Liver (tissue), 9 donors: ENCODE results near the gene ZC3H8. TPM values are rescaled to one million over a fixed set of nuclear protein-coding genes. Genes with fewer than 3 reads are reported as not detected.
"Not testable (repeated sequence)": the region's sequence is repeated elsewhere in the genome, so short reads cannot be mapped to it uniquely, and the experiment has no call there.

ENCODE experiments used
- DNase-seq: peaks from one replicate; pipeline ENCODE4 v3.0.0-alpha.2; 2017; ENCODE audit warnings: low spot score
- H3K27ac ChIP-seq, 2 donors: one replicate each; pipeline ENCODE4 v1.7.0; 2013; ENCODE audit warnings: inconsistent platforms in 2 of 2, low read length in 2 of 2, control low read depth in 1 of 2, low read depth in 1 of 2, mild to moderate bottlenecking in 1 of 2
- H3K27me3 ChIP-seq, 4 donors: one replicate each; pipeline versions ENCODE4 v1.6.1 to v1.7.0; 2013; ENCODE audit warnings: low read length in 3 of 4, inconsistent platforms in 1 of 4, mild to moderate bottlenecking in 1 of 4, moderate library complexity in 1 of 4; ENCODE audit not compliant: control insufficient read depth in 4 of 4, insufficient read depth in 4 of 4
- H3K36me3 ChIP-seq, 4 donors: one replicate each; pipeline versions ENCODE4 v1.6.1 to v1.7.0; 2013; ENCODE audit warnings: low read length in 3 of 4, mild to moderate bottlenecking in 3 of 4, low read depth in 1 of 4, moderate library complexity in 1 of 4; ENCODE audit not compliant: control insufficient read depth in 4 of 4, insufficient read depth in 3 of 4
- H3K4me1 ChIP-seq, 4 donors: one replicate each; pipeline versions ENCODE4 v1.6.1 to v1.7.0; 2013; ENCODE audit warnings: low read length in 3 of 4, mild to moderate bottlenecking in 3 of 4, moderate library complexity in 1 of 4; ENCODE audit not compliant: control insufficient read depth in 4 of 4, insufficient read depth in 4 of 4
- H3K4me3 ChIP-seq, 3 donors: one replicate each; pipeline versions ENCODE4 v1.6.1 to v1.7.0; 2013; ENCODE audit warnings: low read length in 3 of 3, control low read depth in 1 of 3, low read depth in 1 of 3, mild to moderate bottlenecking in 1 of 3
- H3K9ac ChIP-seq, 2 donors: one replicate each; pipeline ENCODE4 v1.7.0; 2013; ENCODE audit warnings: low read length in 2 of 2, mild to moderate bottlenecking in 2 of 2, moderate library complexity in 2 of 2, control low read depth in 1 of 2, low read depth in 1 of 2
- H3K9me3 ChIP-seq, 4 donors: one replicate each; pipeline versions ENCODE4 v1.6.1 to v1.7.0; 2013; ENCODE audit warnings: low read length in 3 of 4; ENCODE audit not compliant: control insufficient read depth in 4 of 4
- EGR1 ChIP-seq, 2 donors: IDR thresholded peaks; 2 replicates each; pipeline ENCODE4 v1.6.1; 2016 to 2018; ENCODE audit warnings: antibody characterized with exemption in 2 of 2, low read depth in 2 of 2
- FOXA2 ChIP-seq: IDR thresholded peaks from 2 replicates; pipeline ENCODE4 v1.6.1; 2016; ENCODE audit warnings: antibody characterized with exemption
- GABPA ChIP-seq, 2 donors: IDR thresholded peaks in 1 of 2; conservative IDR thresholded peaks in 1 of 2; 2 replicates each; pipeline ENCODE4 v1.6.1; 2016; ENCODE audit warnings: antibody characterized with exemption in 2 of 2, mild to moderate bottlenecking in 1 of 2, moderate library complexity in 1 of 2
- HNF4G ChIP-seq: IDR thresholded peaks from 2 replicates; pipeline ENCODE4 v1.6.1; 2016; ENCODE audit warnings: antibody characterized with exemption
- NR2F2 ChIP-seq: IDR thresholded peaks from 2 replicates; pipeline ENCODE4 v1.6.1; 2016; ENCODE audit warnings: antibody characterized with exemption
- RAD21 ChIP-seq, 2 donors: IDR thresholded peaks; 2 replicates each; pipeline ENCODE4 v1.6.1; 2016; ENCODE audit warnings: antibody characterized with exemption in 2 of 2, mild to moderate bottlenecking in 2 of 2
- REST ChIP-seq: IDR thresholded peaks from 2 replicates; pipeline ENCODE4 v1.6.1; 2016; ENCODE audit warnings: antibody characterized with exemption, mild to moderate bottlenecking
- TAF1 ChIP-seq: conservative IDR thresholded peaks from 2 replicates; pipeline ENCODE4 v1.6.1; 2016; ENCODE audit warnings: antibody characterized with exemption, mild to moderate bottlenecking
- YY1 ChIP-seq: IDR thresholded peaks from 2 replicates; pipeline ENCODE4 v1.6.1; 2016; ENCODE audit warnings: antibody characterized with exemption, mild to moderate bottlenecking
- ZBTB33 ChIP-seq: IDR thresholded peaks from 2 replicates; pipeline ENCODE4 v1.6.1; 2016; ENCODE audit warnings: antibody characterized with exemption
- WGBS: extraction: QIAGEN DNeasy Blood & Tissue Kit; methylation state at CpG from one replicate; pipeline ENCODE4 v1.1.7; 2013; 5-methylcytosine and 5-hydroxymethylcytosine counted together
- polyA plus RNA-seq, 2 donors: library from polyadenylated mRNA; stranded (reverse) in 1 of 2; unstranded in 1 of 2; fragments of 200-250 nt in 1 of 2; fragments of >200 nt in 1 of 2; fragmentation: Nextera tagmentation in 1 of 2; extraction: Ambion mirVana in 1 of 2; gene quantifications; one replicate each; pipeline versions ENCODE4 v1.2.1 to v1.2.3, GENCODE V29; 2013 to 2015
- total RNA-seq, 2 donors: library from RNA; depleted of rRNA; stranded (reverse); fragments of >200 nt; gene quantifications; one replicate each; pipeline ENCODE4 v1.2.3, GENCODE V29; 2014
- TF ChIP-seq, protein P1 (sequence below): fragments of 150-350 bp; IDR thresholded peaks from 2 replicates; pipeline ENCODE4 v1.5.1; 2017; ENCODE audit warnings: improper control_type of control experiment, low read depth, low read length; ENCODE audit not compliant: missing input control
- donor health status: healthy.
- donor health status: healthy.
- donor health status: healthy.
- donor health status: healthy.
- donor health status: healthy.

ZC3H8 gene
- total and polyA plus RNA-seq, 4 donors, result 2.4 to 8.9 (median 6.5) TPM

GRCh38 chr2:112217854-112218253 lies 37.0 kb downstream of the ZC3H8 start:
- Histone ChIP-seq H3K4me1 (no peaks in the 10 kb centered on the region), H3K4me3 (no peak overlapping the region), H3K27ac (no peak overlapping the region), H3K36me3 (peaks cover 2 to 8% (median 6%) of the 10 kb centered on the region in 4 donors), H3K27me3 (no peaks in the 10 kb centered on the region), H3K9me3 (peaks cover 0 to 3% (median 0%) of the 10 kb centered on the region in 4 donors), H3K9ac (no peak overlapping the region)
- no peak for TF ChIP-seq REST
- TF ChIP-seq GABPA (IDR thresholded peaks at IDR 0.05 in 1 of 2, conservative IDR thresholded peaks at IDR 0.05 in 1 of 2), result no peak
- no peak for TF ChIP-seq FOXA2
- TF ChIP-seq NR2F2, result no peak
- TF ChIP-seq, protein P1, sequence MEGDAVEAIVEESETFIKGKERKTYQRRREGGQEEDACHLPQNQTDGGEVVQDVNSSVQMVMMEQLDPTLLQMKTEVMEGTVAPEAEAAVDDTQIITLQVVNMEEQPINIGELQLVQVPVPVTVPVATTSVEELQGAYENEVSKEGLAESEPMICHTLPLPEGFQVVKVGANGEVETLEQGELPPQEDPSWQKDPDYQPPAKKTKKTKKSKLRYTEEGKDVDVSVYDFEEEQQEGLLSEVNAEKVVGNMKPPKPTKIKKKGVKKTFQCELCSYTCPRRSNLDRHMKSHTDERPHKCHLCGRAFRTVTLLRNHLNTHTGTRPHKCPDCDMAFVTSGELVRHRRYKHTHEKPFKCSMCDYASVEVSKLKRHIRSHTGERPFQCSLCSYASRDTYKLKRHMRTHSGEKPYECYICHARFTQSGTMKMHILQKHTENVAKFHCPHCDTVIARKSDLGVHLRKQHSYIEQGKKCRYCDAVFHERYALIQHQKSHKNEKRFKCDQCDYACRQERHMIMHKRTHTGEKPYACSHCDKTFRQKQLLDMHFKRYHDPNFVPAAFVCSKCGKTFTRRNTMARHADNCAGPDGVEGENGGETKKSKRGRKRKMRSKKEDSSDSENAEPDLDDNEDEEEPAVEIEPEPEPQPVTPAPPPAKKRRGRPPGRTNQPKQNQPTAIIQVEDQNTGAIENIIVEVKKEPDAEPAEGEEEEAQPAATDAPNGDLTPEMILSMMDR, result no peak
- no peak for TF ChIP-seq TAF1
- no peak for TF ChIP-seq EGR1 (IDR thresholded peaks at IDR 0.05; ENCODE audit: low read depth in 2 of 2)
- TF ChIP-seq HNF4G, result no peak
- DNase-seq, result no peak

GRCh38 chr2:112216167-112216566 lies 38.7 kb downstream of the ZC3H8 start:
- TF ChIP-seq YY1 (no peak), RAD21 (IDR thresholded peaks at IDR 0.05) (peak; percentile 45 to 59), ZBTB33 (no peak), FOXA2 (no peak)
- peaks cover 0 to 3% (median 0%) of the 10 kb centered on the region in 4 donors for H3K9me3 ChIP-seq
- no peaks in the 10 kb centered on the region for H3K27me3 ChIP-seq
- no peak overlapping the region for H3K4me3 ChIP-seq
- no peak overlapping the region for H3K27ac ChIP-seq
- 96% methylated on average over 3 of the region's 3 CpGs for WGBS
- H3K4me1 ChIP-seq, result no peaks in the 10 kb centered on the region
- H3K36me3 ChIP-seq, result peaks cover 0 to 6% (median 3%) of the 10 kb centered on the region in 4 donors
- no peak overlapping the region for H3K9ac ChIP-seq
- no peak for DNase-seq

DNA sequence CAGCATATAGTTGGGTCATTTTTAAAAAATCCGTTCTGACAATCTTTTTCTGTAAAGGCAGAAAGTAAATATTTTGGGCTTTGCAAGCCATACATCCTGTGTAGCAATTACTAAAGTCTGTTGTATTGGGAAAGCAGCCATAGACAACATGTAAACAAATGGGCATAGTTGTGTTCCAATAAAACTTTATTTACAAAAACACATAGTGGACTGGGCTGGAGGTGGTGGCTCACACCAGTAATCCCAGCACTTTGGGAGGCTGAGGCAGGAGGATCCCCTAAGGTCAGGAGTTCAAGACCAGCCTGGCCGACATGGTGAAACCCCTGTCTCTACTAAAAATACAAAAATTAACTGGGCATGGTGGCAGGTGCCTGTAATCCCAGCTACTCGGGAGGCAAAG lies 46.9 kb downstream of the ZC3H8 start:
- H3K27ac ChIP-seq, H3K36me3 ChIP-seq, H3K4me1 ChIP-seq, H3K9me3 ChIP-seq, H3K9ac ChIP-seq, DNase-seq, H3K27me3 ChIP-seq, H3K4me3 ChIP-seq: not testable (repeated sequence)
- WGBS, result 91% methylated on average over 3 of the region's 3 CpGs
